Measurements from ENCODE around the gene SERPINB1.

SERPINB1 gene

GRCh38 chr6:2834262-2834661 lies 7.4 kb downstream of the SERPINB1 start:
- no peak overlapping the region for H3K4me3 ChIP-seq (ENCODE audit: low read depth, low read length)
- DNase-seq (ENCODE audit: low read depth): no peak
- no peak for TF ChIP-seq CTCF (conservative IDR thresholded peaks at IDR 0.05; ENCODE audit: low read depth, low read length)

- no peak for DNase-seq (ENCODE audit: low read depth)
- no peak for TF ChIP-seq CTCF (conservative IDR thresholded peaks at IDR 0.05; ENCODE audit: low read depth, low read length)
- H3K4me3 ChIP-seq (ENCODE audit: low read depth, low read length): no peak overlapping the region
These were observed 10.3 kb downstream of the SERPINB1 start for GRCh38 chr6:2831392-2831791.

- no peak for DNase-seq (ENCODE audit: low read depth)
- TF ChIP-seq CTCF (conservative IDR thresholded peaks at IDR 0.05; ENCODE audit: low read depth, low read length): no peak
- no peak overlapping the region for H3K4me3 ChIP-seq (ENCODE audit: low read depth, low read length)
These were observed 11.5 kb downstream of the SERPINB1 start for GRCh38 chr6:2830183-2830582.

- TF ChIP-seq CTCF (conservative IDR thresholded peaks at IDR 0.05; ENCODE audit: low read depth, low read length): no peak
- DNase-seq (ENCODE audit: low read depth): no peak
- no peak overlapping the region for H3K4me3 ChIP-seq (ENCODE audit: low read depth, low read length)
These were observed 12.4 kb downstream of the SERPINB1 start for GRCh38 chr6:2829253-2829652.

- no peak for TF ChIP-seq CTCF (conservative IDR thresholded peaks at IDR 0.05; ENCODE audit: low read depth, low read length)
- DNase-seq (ENCODE audit: low read depth): no peak
These were observed 13.0 kb downstream of the SERPINB1 start for GRCh38 chr6:2828629-2829028.

GRCh38 chr6:2827142-2827541 lies 14.5 kb downstream of the SERPINB1 start:
- no peak overlapping the region for H3K4me3 ChIP-seq (ENCODE audit: low read depth, low read length)
- TF ChIP-seq CTCF (conservative IDR thresholded peaks at IDR 0.05; ENCODE audit: low read depth, low read length): no peak
- DNase-seq (ENCODE audit: low read depth): no peak

More at GRCh38 chr6:2828629-2829028, 13.0 kb downstream of the SERPINB1 start:
- H3K4me3 ChIP-seq (ENCODE audit: low read depth, low read length): no peak overlapping the region

GRCh38 chr6:2826131-2826530 lies 15.5 kb downstream of the SERPINB1 start:
- no peak for DNase-seq (ENCODE audit: low read depth)

More at GRCh38 chr6:2826131-2826530, 15.5 kb downstream of the SERPINB1 start:
- no peak overlapping the region for H3K4me3 ChIP-seq (ENCODE audit: low read depth, low read length)
- no peak for TF ChIP-seq CTCF (conservative IDR thresholded peaks at IDR 0.05; ENCODE audit: low read depth, low read length)

All from choroid plexus epithelial cell (primary cell).